Mucosa of stomach (tissue), 1 donor: Measurements from ENCODE around the gene DET1.
"Not testable (repeated sequence)": the region's sequence is repeated elsewhere in the genome, so short reads cannot be mapped to it uniquely, and the experiment has no call there.

Experiments used
- H3K27me3 ChIP-seq: one replicate; pipeline ENCODE4 v1.7.0; 2013; ENCODE audit warnings: mild to moderate bottlenecking, low read length; ENCODE audit not compliant: control insufficient read depth, insufficient read depth
- H3K36me3 ChIP-seq: one replicate; pipeline ENCODE4 v1.7.0; 2013; ENCODE audit warnings: low read length; ENCODE audit not compliant: control insufficient read depth, insufficient read depth
- H3K4me1 ChIP-seq: one replicate; pipeline ENCODE4 v1.7.0; 2013; ENCODE audit warnings: mild to moderate bottlenecking, low read length; ENCODE audit not compliant: control insufficient read depth, insufficient read depth
- H3K4me3 ChIP-seq: one replicate; pipeline ENCODE4 v1.7.0; 2013; ENCODE audit warnings: low read length
- H3K9ac ChIP-seq: one replicate; pipeline ENCODE4 v1.7.0; 2013; ENCODE audit warnings: mild to moderate bottlenecking, low read length, moderate library complexity
- H3K9me3 ChIP-seq: one replicate; pipeline ENCODE4 v1.7.0; 2013; ENCODE audit warnings: mild to moderate bottlenecking, low read length, moderate library complexity; ENCODE audit not compliant: control insufficient read depth
- donor health status: Pancreatic carcinoma.

DET1 gene

GRCh38 chr15:88487796-88488523 is 58.5 kb downstream of the DET1 start:
- H3K9ac ChIP-seq = no peak overlapping the region
- no peaks in the 10 kb centered on the region for H3K4me1 ChIP-seq
- H3K27me3 ChIP-seq = no peaks in the 10 kb centered on the region
- H3K4me3 ChIP-seq = no peak overlapping the region
- H3K36me3 ChIP-seq = no peaks in the 10 kb centered on the region
- no peaks in the 10 kb centered on the region for H3K9me3 ChIP-seq

GRCh38 chr15:88487178-88487795 is 59.2 kb downstream of the DET1 start:
- H3K9me3 ChIP-seq = no peaks in the 10 kb centered on the region
- H3K36me3 ChIP-seq = no peaks in the 10 kb centered on the region
- no peak overlapping the region for H3K9ac ChIP-seq
- no peak overlapping the region for H3K4me3 ChIP-seq
- H3K27me3 ChIP-seq = no peaks in the 10 kb centered on the region
- H3K4me1 ChIP-seq = no peaks in the 10 kb centered on the region

- H3K36me3 ChIP-seq = no peaks in the 10 kb centered on the region
- H3K4me3 ChIP-seq = no peak overlapping the region
- no peaks in the 10 kb centered on the region for H3K9me3 ChIP-seq
- no peaks in the 10 kb centered on the region for H3K27me3 ChIP-seq
- H3K4me1 ChIP-seq = no peaks in the 10 kb centered on the region
- H3K9ac ChIP-seq = no peak overlapping the region
Measured at GRCh38 chr15:88484682-88485331, 61.7 kb downstream of the DET1 start.

- Histone ChIP-seq H3K4me3 (no peak overlapping the region), H3K27me3 (no peaks in the 10 kb centered on the region), H3K9ac (no peak overlapping the region), H3K36me3 (no peaks in the 10 kb centered on the region), H3K4me1 (no peaks in the 10 kb centered on the region), H3K9me3 (no peaks in the 10 kb centered on the region)
Measured at GRCh38 chr15:88482263-88482662, 64.2 kb downstream of the DET1 start.

- Histone ChIP-seq H3K4me3 (no peak overlapping the region), H3K27me3 (no peaks in the 10 kb centered on the region), H3K9me3 (no peaks in the 10 kb centered on the region), H3K9ac (no peak overlapping the region), H3K36me3 (no peaks in the 10 kb centered on the region), H3K4me1 (no peaks in the 10 kb centered on the region)
Measured at GRCh38 chr15:88480981-88481380, 65.5 kb downstream of the DET1 start.

GRCh38 chr15:88479169-88479568 is 67.3 kb downstream of the DET1 start:
- H3K27me3 ChIP-seq = no peaks in the 10 kb centered on the region
- H3K4me3 ChIP-seq = no peak overlapping the region
- H3K9me3 ChIP-seq = no peaks in the 10 kb centered on the region
- no peaks in the 10 kb centered on the region for H3K4me1 ChIP-seq
- no peak overlapping the region for H3K9ac ChIP-seq
- H3K36me3 ChIP-seq = no peaks in the 10 kb centered on the region

GRCh38 chr15:88477904-88478303 is 68.6 kb downstream of the DET1 start:
- H3K4me3 ChIP-seq = no peak overlapping the region
- H3K27me3 ChIP-seq = no peaks in the 10 kb centered on the region
- H3K4me1 ChIP-seq = peaks cover 6% of the 10 kb centered on the region
- no peaks in the 10 kb centered on the region for H3K9me3 ChIP-seq
- peaks cover 3% of the 10 kb centered on the region for H3K36me3 ChIP-seq
- H3K9ac ChIP-seq = no peak overlapping the region

- H3K4me3 ChIP-seq = no peak overlapping the region
- peaks cover 3% of the 10 kb centered on the region for H3K36me3 ChIP-seq
- no peak overlapping the region for H3K9ac ChIP-seq
Measured at GRCh38 chr15:88477126-88477525, 69.4 kb downstream of the DET1 start.

GRCh38 chr15:88476635-88477060 is 69.8 kb downstream of the DET1 start:
- Histone ChIP-seq H3K4me1 (peaks cover 6% of the 10 kb centered on the region), H3K9me3 (no peaks in the 10 kb centered on the region), H3K36me3 (peaks cover 3% of the 10 kb centered on the region), H3K27me3 (no peaks in the 10 kb centered on the region), H3K4me3 (no peak overlapping the region), H3K9ac (no peak overlapping the region)

More at GRCh38 chr15:88477126-88477525, 69.4 kb downstream of the DET1 start:
- H3K4me1 ChIP-seq = peaks cover 6% of the 10 kb centered on the region
- no peaks in the 10 kb centered on the region for H3K9me3 ChIP-seq
- no peaks in the 10 kb centered on the region for H3K27me3 ChIP-seq

- H3K4me1 ChIP-seq, H3K9ac ChIP-seq, H3K4me3 ChIP-seq, H3K27me3 ChIP-seq, H3K36me3 ChIP-seq, H3K9me3 ChIP-seq: not testable (repeated sequence)
Measured at GRCh38 chr15:88473661-88474293, 72.7 kb downstream of the DET1 start.

- Histone ChIP-seq H3K9ac (no peak overlapping the region), H3K4me1 (peaks cover 6% of the 10 kb centered on the region), H3K36me3 (peaks cover 3% of the 10 kb centered on the region), H3K27me3 (no peaks in the 10 kb centered on the region), H3K4me3 (no peak overlapping the region), H3K9me3 (no peaks in the 10 kb centered on the region)
Measured at GRCh38 chr15:88472225-88472624, 74.3 kb downstream of the DET1 start.
